ENCODE measurements around the gene SPIRE1. TPM values are rescaled to one million over a fixed set of nuclear protein-coding genes. Genes with fewer than 3 reads are reported as not detected.
"Not testable (repeated sequence)": the region's sequence is repeated elsewhere in the genome, so short reads cannot be mapped to it uniquely, and the experiment has no call there.

The SPIRE1 gene
- total RNA-seq, 2 donors from 2014 or later, result 31.5 to 46.4 TPM

GRCh38 chr18:12654971-12655370, 2.9 kb downstream of the SPIRE1 start:
- DNase-seq, result no peak
- intact Hi-C loops (cut with DNase I), result loop anchor here in 1 of 2 donors (5.0 kb wide), 1 partner anchor 133 kb away; no protein-coding TSS in a partner anchor
- no peak for ATAC-seq

DNA sequence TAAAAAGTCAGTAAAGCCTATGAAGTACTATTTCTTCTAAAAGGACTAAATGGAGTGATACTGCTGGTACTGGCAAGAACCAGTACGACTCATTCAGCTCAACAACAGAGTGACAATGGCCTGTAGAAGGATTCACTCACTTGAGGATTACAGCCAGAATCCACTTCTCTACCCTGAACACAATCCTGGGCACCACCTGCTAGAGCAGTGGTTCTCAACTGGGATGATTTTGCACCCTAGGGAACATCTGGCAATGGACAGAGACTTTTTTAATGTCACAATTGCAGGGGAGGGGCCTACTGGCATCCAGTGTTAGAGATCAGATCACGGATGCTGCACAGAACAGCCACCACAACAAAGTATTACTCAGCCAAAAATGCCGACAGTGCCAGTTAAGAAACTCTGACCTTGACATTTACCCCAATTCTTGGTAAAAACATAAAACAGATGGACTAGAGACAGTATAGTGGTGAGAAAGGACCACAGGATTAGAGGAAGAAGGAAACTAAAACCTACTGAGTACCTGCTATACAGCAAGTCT, 5.0 kb downstream of the SPIRE1 start:
- no peak for DNase-seq
- intact Hi-C loops (cut with DNase I), result no loop called here
- ATAC-seq, result no peak

GRCh38 chr18:12651651-12652050, 6.3 kb downstream of the SPIRE1 start:
- DNase-seq, result no peak
- intact Hi-C loops (cut with DNase I), result no loop called here
- no peak for ATAC-seq

GRCh38 chr18:12647773-12648172, 10.1 kb downstream of the SPIRE1 start:
- intact Hi-C loops (cut with DNase I), result loop anchor here in 1 of 2 donors (10.0 kb wide), 1 partner anchor 53 kb away; no protein-coding TSS in a partner anchor
- ATAC-seq (no peak), DNase-seq (no peak)

DNA sequence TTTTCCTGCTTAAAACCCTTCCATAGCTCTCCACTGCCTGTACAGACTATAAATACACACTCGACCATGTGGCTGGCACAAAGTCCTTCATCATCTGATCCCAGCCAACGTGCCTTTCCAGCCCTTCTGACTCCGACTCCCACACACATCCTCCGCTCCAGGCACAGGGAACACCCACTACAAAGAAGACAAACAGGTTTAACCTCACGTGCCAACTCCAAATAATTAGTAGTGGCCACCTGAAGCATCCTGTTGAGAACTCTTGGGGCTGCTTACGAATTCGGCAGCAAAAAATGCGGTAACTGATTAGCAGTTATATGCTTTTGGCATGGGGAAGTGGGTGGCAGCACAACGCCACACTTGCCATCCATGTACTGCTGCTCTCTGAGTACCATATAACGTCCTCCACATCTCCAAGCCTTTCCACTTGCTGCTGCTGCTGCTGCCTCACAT, 12.1 kb downstream of the SPIRE1 start:
- DNase-seq (peak; percentile 49), ATAC-seq (peak; percentile 89 to 92)
- intact Hi-C loops (cut with DNase I), result loop anchor here in 1 of 2 donors (10.0 kb wide), 1 partner anchor 51 kb away; no protein-coding TSS in a partner anchor

DNA sequence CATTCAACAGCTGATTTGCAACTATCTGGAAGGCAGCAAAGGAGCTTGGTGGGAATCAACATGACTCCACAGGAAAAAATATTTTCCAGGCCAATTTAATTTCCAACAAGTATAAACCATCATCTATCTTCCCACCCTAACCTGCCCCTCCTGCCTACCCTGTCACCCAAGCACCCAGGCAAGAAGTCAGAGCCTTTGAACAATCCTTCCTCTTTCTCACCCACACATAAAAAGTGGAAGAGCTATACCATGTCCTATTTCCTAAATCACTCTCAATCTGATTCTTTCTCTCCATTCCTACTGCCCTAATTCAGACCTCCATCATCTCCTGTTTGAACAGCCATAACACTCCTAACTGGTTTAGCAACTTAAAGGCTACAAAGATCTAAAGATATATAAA, 12.7 kb downstream of the SPIRE1 start:
- DNase-seq (no peak), ATAC-seq (no peak)
- intact Hi-C loops (cut with DNase I), result loop anchor here in 1 of 2 donors (10.0 kb wide), 1 partner anchor 50 kb away; no protein-coding TSS in a partner anchor

- intact Hi-C loops (cut with DNase I), result loop anchor here in 1 of 2 donors (10.0 kb wide), 1 partner anchor 49 kb away; no protein-coding TSS in a partner anchor
- not testable (repeated sequence) for ATAC-seq, DNase-seq
Measured at GRCh38 chr18:12643756-12644155, 14.2 kb downstream of the SPIRE1 start.

DNA sequence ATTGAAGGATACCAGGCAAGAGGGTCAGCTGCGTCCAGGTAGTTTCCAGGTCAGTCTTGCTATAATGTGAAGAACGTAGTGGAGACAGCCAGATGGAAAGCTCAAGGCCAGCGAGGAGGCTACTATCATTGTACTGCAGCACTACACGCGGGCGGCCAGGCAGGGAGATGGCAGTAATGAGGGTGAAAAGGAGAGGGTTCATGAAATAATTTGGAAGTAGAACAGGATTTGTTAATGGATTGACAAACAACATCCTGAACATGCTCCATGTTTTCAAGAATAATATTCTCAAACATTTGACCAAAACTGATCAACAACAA, 17.1 kb downstream of the SPIRE1 start:
- ATAC-seq (peak; percentile 5 to 11), DNase-seq (no peak)
- intact Hi-C loops (cut with DNase I), result loop anchor here in 1 of 2 donors (10.0 kb wide), 1 partner anchor 46 kb away; no protein-coding TSS in a partner anchor

GRCh38 chr18:12639990-12640880, 17.7 kb downstream of the SPIRE1 start:
- DNase-seq (peak; percentile 30), ATAC-seq (peak; percentile 81 to 90)
- intact Hi-C loops (cut with DNase I), result loop anchor here in 1 of 2 donors (10.0 kb wide), 1 partner anchor 45 kb away; no protein-coding TSS in a partner anchor

DNA sequence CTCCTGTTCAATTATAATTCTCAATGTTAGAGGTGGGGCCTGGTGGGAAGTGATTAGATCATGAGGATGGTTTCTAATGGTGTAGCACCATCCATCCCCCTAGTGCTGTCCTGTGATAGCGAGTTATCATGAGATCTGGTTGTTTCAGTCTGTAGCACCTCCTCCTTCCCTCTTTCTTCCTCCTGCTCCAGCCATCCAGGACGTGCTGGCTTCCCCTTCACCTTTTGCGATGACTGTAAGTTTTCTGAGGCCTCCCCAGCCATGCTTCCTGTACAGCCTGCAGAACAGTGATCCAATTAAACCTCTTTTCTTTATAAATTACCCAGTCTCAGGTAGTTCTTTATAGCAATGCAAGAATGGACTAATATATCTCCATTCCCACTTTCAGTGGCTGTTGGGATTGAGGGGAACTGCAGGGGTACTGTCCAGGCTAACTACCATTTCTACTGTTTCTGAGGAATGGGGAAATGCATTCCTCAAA, 19.2 kb downstream of the SPIRE1 start:
- ATAC-seq (no peak), DNase-seq (no peak)
- intact Hi-C loops (cut with DNase I), result no loop called here

DNA sequence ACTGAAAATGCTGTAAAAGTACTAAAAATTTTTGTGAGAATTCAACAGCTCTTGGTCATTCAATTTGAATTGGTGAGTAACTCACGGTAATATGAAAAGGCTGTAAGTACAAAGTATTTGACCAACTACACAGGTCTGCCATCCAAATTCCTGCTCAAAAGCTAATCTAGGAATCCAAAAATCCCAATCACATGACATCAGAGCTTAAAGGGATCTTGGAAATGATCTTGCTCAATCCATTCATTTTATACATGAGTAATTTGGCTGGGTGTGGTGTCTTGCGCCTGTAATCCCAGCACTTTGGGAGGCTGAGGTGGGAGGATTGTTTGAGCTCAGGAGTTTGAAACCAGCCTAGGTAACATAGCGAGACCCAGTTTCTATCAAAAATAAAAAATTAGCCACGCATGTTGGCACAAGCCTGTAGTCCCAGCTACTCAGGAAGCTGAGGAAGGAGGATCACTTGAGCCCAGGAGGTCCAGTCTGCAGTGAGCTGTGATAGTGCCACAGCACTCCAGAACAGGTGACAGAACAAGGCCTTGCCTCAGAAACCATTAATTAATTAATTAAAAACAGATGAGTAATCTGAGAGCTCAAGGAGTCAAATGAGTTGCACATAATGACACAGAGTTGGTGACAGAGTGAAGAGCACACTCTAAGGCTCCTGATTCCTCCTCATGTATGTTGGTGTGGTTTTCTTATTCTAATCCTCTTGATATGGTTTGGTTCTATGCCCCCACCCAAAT, 19.8 kb downstream of the SPIRE1 start:
- no peak for DNase-seq
- ATAC-seq, result peak in 1 of 2 donors; percentile 39
- intact Hi-C loops (cut with DNase I), result no loop called here

GRCh38 chr18:12637393-12637792, 20.5 kb downstream of the SPIRE1 start:
- intact Hi-C loops (cut with DNase I), result no loop called here
- ATAC-seq, result no peak
- no peak for DNase-seq

GRCh38 chr18:12631831-12632477, 26.0 kb downstream of the SPIRE1 start:
- intact Hi-C loops (cut with DNase I), result no loop called here
- DNase-seq, result no peak

DNA sequence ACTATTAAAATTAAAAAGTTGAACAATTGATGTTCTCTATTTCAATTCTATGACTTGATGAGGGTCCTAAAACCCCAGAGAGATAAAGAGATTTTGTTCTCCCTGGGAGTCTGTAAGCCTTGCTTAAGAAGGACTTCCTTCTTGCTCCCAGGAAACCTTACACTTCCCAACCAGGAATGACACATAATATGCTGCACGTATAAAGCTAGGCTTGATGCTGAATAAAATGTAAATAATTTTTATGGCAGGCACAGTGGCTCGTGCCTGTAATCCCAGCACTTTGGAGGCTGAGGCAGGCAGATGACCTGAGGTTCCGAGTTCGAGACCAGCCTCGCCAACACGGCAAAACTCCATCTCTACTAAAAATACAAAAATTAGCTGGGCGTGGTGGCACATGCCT, 27.8 kb downstream of the SPIRE1 start:
- ATAC-seq, result no peak
- intact Hi-C loops (cut with DNase I), result no loop called here
- DNase-seq, result no peak

More at GRCh38 chr18:12631831-12632477, 26.0 kb downstream of the SPIRE1 start:
- ATAC-seq, result no peak

GRCh38 chr18:12628706-12629702, 28.9 kb downstream of the SPIRE1 start:
- ATAC-seq, result no peak
- no peak for DNase-seq
- intact Hi-C loops (cut with DNase I), result no loop called here

- intact Hi-C loops (cut with DNase I), result not testable (repeated sequence)
Measured at GRCh38 chr18:12627199-12627598, 30.7 kb downstream of the SPIRE1 start.

GRCh38 chr18:12625241-12625640, 32.7 kb downstream of the SPIRE1 start:
- DNase-seq, result no peak
- intact Hi-C loops (cut with DNase I), result no loop called here
- ATAC-seq, result no peak

More at GRCh38 chr18:12627199-12627598, 30.7 kb downstream of the SPIRE1 start:
- not testable (repeated sequence) for ATAC-seq, DNase-seq
